Cerebellar nuclear complex (tissue), 1 donor: ENCODE data around the gene SQSTM1.
"Not testable (repeated sequence)": the region's sequence is repeated elsewhere in the genome, so short reads cannot be mapped to it uniquely, and the experiment has no call there.

Source experiments
- DNase-seq, 2 experiments: peaks; one replicate each; lab custom pipeline; 2025; lab: John Stamatoyannopoulos, UW

Gene SQSTM1

GRCh38 chr5:179854356-179854755 is 33.7 kb downstream of the SQSTM1 start:
- DNase-seq, result no peak

- DNase-seq, result no peak
Observed at GRCh38 chr5:179858241-179858585, 37.5 kb downstream of the SQSTM1 start.

- peak; percentile 73 to 94 for DNase-seq
Observed at GRCh38 chr5:179858586-179859427, 38.1 kb downstream of the SQSTM1 start, which contains the start of gene MRNIP. MRNIP (minus strand) TSS chr5:179858817; CDS start chr5:179858796, 21 bp downstream.

- no peak for DNase-seq
Observed at GRCh38 chr5:179860301-179860700, 39.6 kb downstream of the SQSTM1 start.

GRCh38 chr5:179862296-179862695 is 41.6 kb downstream of the SQSTM1 start:
- no peak for DNase-seq

GRCh38 chr5:179862891-179863290 is 42.2 kb downstream of the SQSTM1 start:
- no peak for DNase-seq

GRCh38 chr5:179863449-179864085 is 42.9 kb downstream of the SQSTM1 start:
- no peak for DNase-seq

GRCh38 chr5:179864686-179865085 is 44.0 kb downstream of the SQSTM1 start:
- DNase-seq, result no peak

- no peak for DNase-seq
Observed at GRCh38 chr5:179865491-179866240, 45.0 kb downstream of the SQSTM1 start.

- DNase-seq, result no peak
Observed at GRCh38 chr5:179866241-179867078, 45.8 kb downstream of the SQSTM1 start.

- no peak for DNase-seq
Observed at GRCh38 chr5:179867079-179867465, 46.4 kb downstream of the SQSTM1 start.

- DNase-seq, result no peak
Observed at GRCh38 chr5:179867476-179867875, 46.8 kb downstream of the SQSTM1 start.

- no peak for DNase-seq
Observed at GRCh38 chr5:179868541-179868940, 47.8 kb downstream of the SQSTM1 start.

GRCh38 chr5:179869101-179869500 is 48.4 kb downstream of the SQSTM1 start:
- no peak for DNase-seq

- DNase-seq, result no peak
Observed at GRCh38 chr5:179869641-179870402, 49.1 kb downstream of the SQSTM1 start.

- DNase-seq, result peak in 1 of 2 experiments; percentile 40
Observed at GRCh38 chr5:179870403-179870903, 49.7 kb downstream of the SQSTM1 start.

GRCh38 chr5:179870952-179871351 is 50.2 kb downstream of the SQSTM1 start:
- DNase-seq, result no peak

- not testable (repeated sequence) for DNase-seq
Observed at GRCh38 chr5:179871533-179871932, 50.8 kb downstream of the SQSTM1 start.

GRCh38 chr5:179872055-179872827 is 51.5 kb downstream of the SQSTM1 start:
- no peak for DNase-seq
